WI38 (cell line): ENCODE data around the gene SRP14.

Experiments
- H3K4me3 ChIP-seq: 2 replicates; pipeline ENCODE4 v1.5.1; 2011; ENCODE audit warnings: low read depth, mild to moderate bottlenecking, control low read depth, low read length
- TF ChIP-seq, protein P1 (sequence below): IDR thresholded peaks from 2 replicates; pipeline ENCODE4 v1.5.1; 2012; ENCODE audit warnings: low read depth, mild to moderate bottlenecking, control low read depth, low read length

The SRP14 gene

DNA sequence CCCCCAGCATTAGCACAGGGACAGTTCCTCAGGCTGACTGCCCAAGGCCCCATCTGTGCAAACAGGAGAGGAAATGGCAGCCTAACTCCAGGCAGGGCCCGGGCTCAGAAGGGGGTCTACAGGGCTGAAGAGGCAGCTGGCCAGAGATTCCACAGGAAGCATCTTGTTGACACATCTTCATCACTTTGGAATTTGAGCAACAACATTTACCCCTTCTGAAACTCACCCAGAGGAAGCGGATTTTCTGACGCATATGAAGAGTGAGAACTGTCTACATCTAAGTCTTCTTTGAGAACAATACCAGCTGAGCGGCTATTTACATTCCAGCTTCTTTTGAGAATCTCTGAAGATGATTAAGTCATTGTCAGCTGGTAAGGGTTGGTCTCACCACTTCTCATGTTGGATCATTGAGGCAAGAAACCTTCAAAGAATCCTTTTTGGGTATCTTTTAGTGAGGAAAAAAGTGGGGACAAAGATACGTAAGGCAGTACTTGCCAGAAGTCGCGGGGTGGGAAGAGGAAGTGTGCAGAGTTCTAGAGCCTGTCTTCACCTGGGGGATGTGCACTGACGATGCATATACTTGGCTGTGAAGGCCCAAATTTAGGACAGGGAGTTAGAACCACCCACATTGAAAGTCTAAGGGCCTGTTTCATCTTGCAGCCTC is 25.4 kb upstream of the SRP14 start:
- TF ChIP-seq, protein P1, sequence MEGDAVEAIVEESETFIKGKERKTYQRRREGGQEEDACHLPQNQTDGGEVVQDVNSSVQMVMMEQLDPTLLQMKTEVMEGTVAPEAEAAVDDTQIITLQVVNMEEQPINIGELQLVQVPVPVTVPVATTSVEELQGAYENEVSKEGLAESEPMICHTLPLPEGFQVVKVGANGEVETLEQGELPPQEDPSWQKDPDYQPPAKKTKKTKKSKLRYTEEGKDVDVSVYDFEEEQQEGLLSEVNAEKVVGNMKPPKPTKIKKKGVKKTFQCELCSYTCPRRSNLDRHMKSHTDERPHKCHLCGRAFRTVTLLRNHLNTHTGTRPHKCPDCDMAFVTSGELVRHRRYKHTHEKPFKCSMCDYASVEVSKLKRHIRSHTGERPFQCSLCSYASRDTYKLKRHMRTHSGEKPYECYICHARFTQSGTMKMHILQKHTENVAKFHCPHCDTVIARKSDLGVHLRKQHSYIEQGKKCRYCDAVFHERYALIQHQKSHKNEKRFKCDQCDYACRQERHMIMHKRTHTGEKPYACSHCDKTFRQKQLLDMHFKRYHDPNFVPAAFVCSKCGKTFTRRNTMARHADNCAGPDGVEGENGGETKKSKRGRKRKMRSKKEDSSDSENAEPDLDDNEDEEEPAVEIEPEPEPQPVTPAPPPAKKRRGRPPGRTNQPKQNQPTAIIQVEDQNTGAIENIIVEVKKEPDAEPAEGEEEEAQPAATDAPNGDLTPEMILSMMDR, result no peak

GRCh38 chr15:40063563-40064011 is 24.6 kb upstream of the SRP14 start:
- TF ChIP-seq, protein P1, result no peak
- no peak overlapping the region for H3K4me3 ChIP-seq

More for the DNA sequence above, 25.4 kb upstream of the SRP14 start:
- H3K4me3 ChIP-seq, result no peak overlapping the region

GRCh38 chr15:40062816-40063562 is 24.0 kb upstream of the SRP14 start:
- TF ChIP-seq, protein P1, result no peak
- no peak overlapping the region for H3K4me3 ChIP-seq

DNA sequence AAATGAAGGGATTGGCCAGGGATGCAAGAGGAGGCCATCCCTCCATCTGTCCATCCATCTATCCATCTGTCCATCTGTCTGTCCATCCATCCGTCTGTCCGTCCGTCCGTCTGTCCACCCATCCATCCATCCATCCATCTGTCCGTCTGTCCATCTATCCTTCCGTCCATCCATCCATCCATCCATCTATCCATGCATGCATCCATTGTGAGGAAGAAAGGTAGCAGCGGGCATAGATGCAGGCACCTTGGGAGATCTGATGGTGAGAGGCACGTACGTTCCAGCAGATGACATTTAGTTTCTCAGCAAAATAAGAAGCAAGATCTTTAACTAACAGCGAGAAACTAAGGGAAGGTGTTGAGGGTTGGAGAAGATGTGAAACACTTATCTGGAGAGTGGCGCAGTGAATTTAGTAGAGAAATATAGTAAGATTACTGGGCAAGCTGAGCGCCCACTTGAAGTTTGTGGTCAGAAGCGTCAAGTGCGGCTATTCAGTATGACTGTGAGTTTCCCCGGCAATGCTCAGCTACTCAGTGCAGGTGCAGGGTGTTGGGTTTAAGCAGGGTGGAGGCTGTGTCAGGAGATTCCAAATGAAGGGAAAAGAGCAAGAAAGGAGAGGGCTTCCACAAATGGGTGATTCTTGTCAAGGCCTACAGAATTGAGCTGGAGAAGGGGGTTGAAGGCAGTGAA is 22.4 kb upstream of the SRP14 start:
- H3K4me3 ChIP-seq, result no peak overlapping the region
- TF ChIP-seq, protein P1, result no peak

DNA sequence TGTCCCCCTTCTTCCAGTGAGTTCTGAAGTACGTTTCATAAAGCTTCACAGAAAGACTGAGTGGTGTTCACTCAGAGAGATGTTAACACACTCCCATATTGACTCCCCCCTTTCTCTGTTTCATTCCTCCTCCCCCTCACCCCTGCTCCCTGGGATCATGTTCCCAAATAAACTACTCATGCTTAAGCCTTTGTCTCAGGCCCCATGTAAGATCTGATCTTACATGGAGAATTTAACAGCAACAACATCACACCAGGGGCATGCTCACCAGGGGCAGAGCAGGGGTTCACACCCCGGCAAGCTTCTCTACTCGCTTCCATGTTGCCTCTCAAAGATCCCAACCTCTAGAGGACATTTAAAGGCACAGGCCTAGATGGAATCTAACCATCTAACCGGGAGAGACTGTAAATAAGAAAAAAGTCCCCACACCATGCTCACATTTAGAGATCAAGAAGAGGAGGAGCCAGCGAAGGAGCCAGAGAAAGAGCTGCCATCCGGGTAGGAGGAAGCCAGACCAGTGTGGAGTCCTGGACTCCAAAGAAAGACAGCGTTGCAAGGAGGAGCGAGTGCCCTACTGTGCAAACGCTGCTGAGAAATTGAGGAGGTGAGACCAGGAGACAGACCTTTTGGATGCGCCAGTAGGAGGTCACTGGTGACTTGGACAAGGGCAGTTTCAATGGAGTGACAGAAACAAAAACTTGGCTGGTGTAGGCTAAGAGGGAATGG is 21.4 kb upstream of the SRP14 start:
- no peak overlapping the region for H3K4me3 ChIP-seq
- TF ChIP-seq, protein P1, result no peak

GRCh38 chr15:40059821-40060220 is 20.8 kb upstream of the SRP14 start:
- TF ChIP-seq, protein P1, result no peak
- no peak overlapping the region for H3K4me3 ChIP-seq
